ENCODE data around the gene LRSAM1.

LRSAM1 gene

DNA sequence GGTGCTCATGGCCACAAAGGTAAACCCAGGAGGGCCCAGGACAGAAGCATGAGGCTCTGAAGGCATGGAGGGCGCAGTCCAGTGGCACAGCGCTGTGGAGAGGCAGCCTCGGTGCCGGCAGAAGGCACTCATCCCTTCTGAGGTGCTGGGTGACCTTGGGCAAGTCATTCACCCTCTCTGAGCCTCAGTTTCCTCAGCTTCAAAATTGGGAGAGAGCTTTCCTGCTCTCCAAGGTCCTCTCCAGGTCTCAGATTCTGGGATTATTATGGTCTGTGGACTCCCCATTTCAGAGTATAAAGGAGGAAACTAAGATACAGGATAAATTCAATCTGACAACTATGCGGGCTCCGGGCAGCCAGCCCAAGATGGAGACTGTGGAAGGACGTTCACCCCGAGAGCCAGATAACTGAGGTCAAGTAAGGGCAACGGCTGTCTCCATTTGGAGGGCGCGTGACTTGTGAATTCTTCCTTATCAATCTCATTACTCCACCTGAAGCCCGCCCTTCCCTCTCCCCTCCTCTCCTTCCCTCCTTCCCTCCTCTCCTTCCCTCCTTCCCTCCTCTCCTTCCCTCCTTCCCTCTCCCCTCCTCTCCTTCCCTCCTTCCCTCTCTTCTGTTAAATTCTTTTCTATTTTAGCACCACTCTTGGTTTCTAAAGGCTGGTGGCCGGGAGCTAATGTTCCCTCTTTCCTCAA lies 58.1 kb downstream of the LRSAM1 start:
- Histone ChIP-seq H2AFZ (ENCODE audit: low read depth, low read length) (no peak overlapping the region), H3K4me1 (ENCODE audit: insufficient read depth, low read length) (no peaks in the 10 kb centered on the region), H3K27me3 (ENCODE audit: insufficient read depth, low read length) (no peaks in the 10 kb centered on the region), H3K36me3 (ENCODE audit: insufficient read depth, low read length) (peaks cover 21% of the 10 kb centered on the region), H3K9me3 (ENCODE audit: low read length) (no peaks in the 10 kb centered on the region), H3K4me3 (ENCODE audit: low read length) (no peak overlapping the region)

DNA sequence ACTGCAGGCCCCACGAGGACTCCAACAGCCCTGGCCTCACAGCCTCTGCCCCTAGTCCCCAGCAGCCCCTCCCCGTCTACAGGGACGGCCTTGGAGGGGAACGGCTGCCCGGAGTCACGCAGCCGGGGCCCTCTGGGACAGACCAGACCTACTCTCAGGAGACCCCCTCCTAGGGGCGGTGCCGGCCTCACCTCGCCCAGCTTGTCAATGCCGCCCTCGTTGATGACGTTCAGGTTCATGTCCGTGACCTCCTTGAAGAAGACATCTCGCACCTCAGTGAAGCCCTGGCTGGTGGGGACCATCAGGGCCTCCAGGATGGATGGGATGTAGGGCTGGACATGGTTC lies 58.6 kb downstream of the LRSAM1 start:
- H3K9me3 ChIP-seq (ENCODE audit: low read length): no peaks in the 10 kb centered on the region
- no peaks in the 10 kb centered on the region for H3K27me3 ChIP-seq (ENCODE audit: insufficient read depth, low read length)
- no peaks in the 10 kb centered on the region for H3K4me1 ChIP-seq (ENCODE audit: insufficient read depth, low read length)
- H2AFZ ChIP-seq (ENCODE audit: low read depth, low read length): no peak overlapping the region
- peaks cover 20% of the 10 kb centered on the region for H3K36me3 ChIP-seq (ENCODE audit: insufficient read depth, low read length)
- H3K4me3 ChIP-seq (ENCODE audit: low read length): no peak overlapping the region

DNA sequence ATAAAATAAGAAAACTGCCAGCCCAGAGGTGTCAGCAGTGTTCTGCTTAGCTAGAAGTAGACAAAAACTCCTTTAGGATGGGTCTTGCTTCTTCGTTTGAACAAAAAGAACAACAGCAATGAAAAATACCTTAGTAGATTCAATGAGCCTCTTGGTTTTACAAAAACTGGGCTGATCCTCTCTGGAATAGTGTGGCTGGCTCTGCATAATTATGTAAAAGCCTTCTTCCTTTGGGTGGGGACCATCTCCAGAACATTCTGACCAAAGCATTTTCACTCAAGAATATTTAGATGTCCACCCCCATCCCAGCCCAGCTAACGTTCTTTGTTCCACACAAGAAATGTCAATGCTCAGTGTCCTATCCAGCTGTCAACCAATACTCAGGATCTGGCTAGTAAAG lies 63.2 kb downstream of the LRSAM1 start:
- H3K27me3 ChIP-seq (ENCODE audit: insufficient read depth, low read length): no peaks in the 10 kb centered on the region
- H3K36me3 ChIP-seq (ENCODE audit: insufficient read depth, low read length): peaks cover 14% of the 10 kb centered on the region
- H3K4me1 ChIP-seq (ENCODE audit: insufficient read depth, low read length): no peaks in the 10 kb centered on the region
- H3K9me3 ChIP-seq (ENCODE audit: low read length): no peaks in the 10 kb centered on the region
- no peak overlapping the region for H3K4me3 ChIP-seq (ENCODE audit: low read length)
- H2AFZ ChIP-seq (ENCODE audit: low read depth, low read length): no peak overlapping the region

DNA sequence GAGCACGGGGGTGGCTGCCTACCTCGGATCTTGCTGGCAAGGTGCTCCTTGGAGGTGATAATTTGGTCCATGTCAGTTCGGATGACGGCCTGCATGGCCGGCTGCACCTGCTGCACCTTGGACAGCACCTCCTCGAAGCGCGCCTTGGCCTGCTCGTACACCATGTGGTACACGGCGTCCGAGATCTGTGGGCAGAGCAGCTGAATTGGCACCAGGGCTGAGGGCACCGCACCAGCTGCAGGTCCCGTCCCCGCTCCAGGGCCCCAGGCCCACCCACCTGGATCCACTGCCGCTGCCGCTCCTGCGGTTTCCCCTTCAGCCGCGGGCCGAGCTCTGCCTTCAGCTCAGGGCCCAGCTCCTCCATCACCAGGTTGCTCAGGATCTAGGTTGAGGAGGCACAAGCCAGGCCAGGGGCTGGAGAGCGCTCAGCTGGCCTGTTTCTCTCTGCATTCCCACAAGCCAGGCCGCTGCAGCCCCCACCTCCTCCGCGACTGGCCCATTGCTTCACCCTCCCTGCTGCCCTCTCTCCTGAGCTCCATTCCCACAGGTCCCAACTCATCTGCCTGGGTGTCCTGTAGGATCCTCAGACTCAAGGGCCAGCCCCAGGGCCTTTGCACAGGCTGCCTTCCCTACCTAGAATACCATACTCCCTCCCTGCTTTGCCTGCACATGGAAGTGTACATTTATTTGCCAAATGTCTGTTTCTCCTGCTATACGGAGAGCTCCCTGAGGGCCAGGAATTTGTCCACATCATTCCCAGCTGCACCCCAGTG lies 65.7 kb downstream of the LRSAM1 start:
- H3K4me1 ChIP-seq (ENCODE audit: insufficient read depth, low read length): peaks cover 3% of the 10 kb centered on the region
- no peaks in the 10 kb centered on the region for H3K27me3 ChIP-seq (ENCODE audit: insufficient read depth, low read length)
- H3K36me3 ChIP-seq (ENCODE audit: insufficient read depth, low read length): peaks cover 15% of the 10 kb centered on the region
- no peaks in the 10 kb centered on the region for H3K9me3 ChIP-seq (ENCODE audit: low read length)
- H2AFZ ChIP-seq (ENCODE audit: low read depth, low read length): no peak overlapping the region
- no peak overlapping the region for H3K4me3 ChIP-seq (ENCODE audit: low read length)

DNA sequence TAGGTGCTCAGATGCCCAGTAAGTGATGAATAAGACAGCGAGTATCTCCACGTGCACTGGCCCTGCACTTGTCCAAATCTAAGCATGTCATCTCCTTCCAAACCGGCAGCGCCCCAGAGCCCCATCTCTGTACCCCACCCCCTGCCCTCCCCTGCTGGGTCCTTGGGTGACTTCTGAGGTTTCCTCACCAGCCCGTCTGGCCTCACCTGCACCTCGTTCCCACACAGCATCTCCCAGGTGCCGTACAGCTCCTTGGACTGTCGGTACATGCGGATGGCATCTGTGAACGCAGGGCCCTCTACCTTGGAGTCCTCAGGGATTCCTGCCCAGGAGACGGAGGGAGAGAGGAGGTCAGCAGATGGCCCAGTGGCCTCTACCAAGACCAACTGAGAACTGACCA lies 66.3 kb downstream of the LRSAM1 start:
- Histone ChIP-seq H3K9me3 (ENCODE audit: low read length) (peaks cover 2% of the 10 kb centered on the region), H2AFZ (ENCODE audit: low read depth, low read length) (no peak overlapping the region), H3K4me3 (ENCODE audit: low read length) (no peak overlapping the region), H3K4me1 (ENCODE audit: insufficient read depth, low read length) (peaks cover 3% of the 10 kb centered on the region), H3K36me3 (ENCODE audit: insufficient read depth, low read length) (peaks cover 17% of the 10 kb centered on the region), H3K27me3 (ENCODE audit: insufficient read depth, low read length) (no peaks in the 10 kb centered on the region)

DNA sequence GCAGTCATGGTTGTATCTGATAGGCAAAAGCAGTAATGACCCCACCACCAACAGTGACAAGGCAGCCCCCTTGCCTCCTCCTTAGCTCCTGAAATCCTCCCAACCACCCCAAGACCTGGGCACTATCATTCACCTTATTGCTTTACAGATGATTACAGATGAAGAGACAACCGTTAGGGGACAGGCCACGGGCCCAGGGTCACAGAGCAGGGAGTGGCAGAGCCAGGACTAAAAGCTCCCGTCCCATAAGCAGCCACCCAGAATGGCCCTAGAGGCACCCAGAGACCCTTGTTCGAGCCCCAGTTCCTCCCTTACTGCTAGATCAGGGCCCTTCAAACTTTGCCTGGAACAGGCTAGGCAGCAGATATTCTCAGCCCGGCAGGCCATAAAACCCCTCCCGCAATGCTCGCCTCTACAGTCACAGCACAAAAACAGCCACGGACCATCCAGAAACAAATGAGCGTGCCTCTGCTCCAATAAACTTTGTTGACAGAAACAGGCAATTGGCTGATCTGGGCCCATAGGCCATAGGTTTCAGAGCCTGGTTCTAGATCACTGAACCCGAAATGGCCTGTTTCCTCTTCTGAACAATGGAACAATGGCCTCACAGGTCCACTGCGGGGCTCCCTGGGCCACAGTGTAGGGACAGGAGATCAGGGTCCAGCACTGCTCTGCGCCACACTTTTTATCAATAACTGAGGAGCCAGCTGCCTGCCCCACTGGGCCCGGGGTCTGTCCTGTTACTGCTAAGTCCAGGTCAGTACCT lies 67.0 kb downstream of the LRSAM1 start:
- peaks cover 19% of the 10 kb centered on the region for H3K36me3 ChIP-seq (ENCODE audit: insufficient read depth, low read length)
- H3K4me1 ChIP-seq (ENCODE audit: insufficient read depth, low read length): peaks cover 3% of the 10 kb centered on the region
- H2AFZ ChIP-seq (ENCODE audit: low read depth, low read length): no peak overlapping the region
- H3K4me3 ChIP-seq (ENCODE audit: low read length): no peak overlapping the region
- H3K9me3 ChIP-seq (ENCODE audit: low read length): peaks cover 6% of the 10 kb centered on the region
- H3K27me3 ChIP-seq (ENCODE audit: insufficient read depth, low read length): no peaks in the 10 kb centered on the region

DNA sequence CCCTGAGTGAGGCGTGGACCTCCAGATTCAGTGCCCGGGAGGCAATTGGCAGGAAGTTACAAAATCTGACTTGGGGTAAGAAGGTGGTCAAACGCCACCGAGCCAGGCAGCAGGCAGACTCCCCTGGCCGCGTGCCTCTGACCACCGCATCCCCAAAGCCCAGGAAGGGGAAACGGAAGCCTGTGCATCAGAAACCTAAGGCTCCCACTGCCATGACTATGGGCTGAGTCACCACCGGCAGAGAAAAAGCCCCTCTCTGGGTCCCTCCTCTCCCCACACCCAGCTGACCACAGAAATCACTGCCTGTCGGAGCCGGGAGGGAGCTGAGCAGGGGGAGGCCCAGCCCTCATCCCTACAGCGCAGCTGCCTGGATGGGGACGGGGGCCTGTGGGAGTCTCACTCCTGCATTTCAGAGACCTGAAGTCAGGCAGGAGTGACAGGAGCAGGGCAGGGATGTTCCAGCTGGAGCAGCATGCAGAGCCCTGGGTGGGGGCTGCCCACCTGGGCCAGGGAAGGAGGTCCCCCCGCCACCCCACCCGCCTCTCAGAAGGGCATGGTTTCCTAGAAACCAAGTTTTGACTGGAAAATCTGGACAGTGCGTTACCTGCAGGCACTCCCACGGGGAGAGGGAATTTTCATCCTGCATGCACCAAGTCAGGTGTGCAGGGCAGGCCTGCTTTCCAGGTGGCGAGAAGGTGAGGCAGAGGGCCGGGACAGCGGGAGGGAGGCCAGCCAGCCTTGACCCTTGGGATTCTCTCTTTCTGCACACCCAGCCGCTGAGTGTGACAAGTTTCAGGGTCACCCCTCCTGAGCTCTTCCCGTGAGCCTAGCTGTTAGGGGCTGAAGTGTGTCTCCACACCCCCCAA lies 68.2 kb downstream of the LRSAM1 start:
- H3K36me3 ChIP-seq (ENCODE audit: insufficient read depth, low read length): peaks cover 27% of the 10 kb centered on the region
- H3K4me3 ChIP-seq (ENCODE audit: low read length): no peak overlapping the region
- H3K9me3 ChIP-seq (ENCODE audit: low read length): peaks cover 18% of the 10 kb centered on the region
- no peaks in the 10 kb centered on the region for H3K27me3 ChIP-seq (ENCODE audit: insufficient read depth, low read length)
- H3K4me1 ChIP-seq (ENCODE audit: insufficient read depth, low read length): peaks cover 3% of the 10 kb centered on the region
- no peak overlapping the region for H2AFZ ChIP-seq (ENCODE audit: low read depth, low read length)

DNA sequence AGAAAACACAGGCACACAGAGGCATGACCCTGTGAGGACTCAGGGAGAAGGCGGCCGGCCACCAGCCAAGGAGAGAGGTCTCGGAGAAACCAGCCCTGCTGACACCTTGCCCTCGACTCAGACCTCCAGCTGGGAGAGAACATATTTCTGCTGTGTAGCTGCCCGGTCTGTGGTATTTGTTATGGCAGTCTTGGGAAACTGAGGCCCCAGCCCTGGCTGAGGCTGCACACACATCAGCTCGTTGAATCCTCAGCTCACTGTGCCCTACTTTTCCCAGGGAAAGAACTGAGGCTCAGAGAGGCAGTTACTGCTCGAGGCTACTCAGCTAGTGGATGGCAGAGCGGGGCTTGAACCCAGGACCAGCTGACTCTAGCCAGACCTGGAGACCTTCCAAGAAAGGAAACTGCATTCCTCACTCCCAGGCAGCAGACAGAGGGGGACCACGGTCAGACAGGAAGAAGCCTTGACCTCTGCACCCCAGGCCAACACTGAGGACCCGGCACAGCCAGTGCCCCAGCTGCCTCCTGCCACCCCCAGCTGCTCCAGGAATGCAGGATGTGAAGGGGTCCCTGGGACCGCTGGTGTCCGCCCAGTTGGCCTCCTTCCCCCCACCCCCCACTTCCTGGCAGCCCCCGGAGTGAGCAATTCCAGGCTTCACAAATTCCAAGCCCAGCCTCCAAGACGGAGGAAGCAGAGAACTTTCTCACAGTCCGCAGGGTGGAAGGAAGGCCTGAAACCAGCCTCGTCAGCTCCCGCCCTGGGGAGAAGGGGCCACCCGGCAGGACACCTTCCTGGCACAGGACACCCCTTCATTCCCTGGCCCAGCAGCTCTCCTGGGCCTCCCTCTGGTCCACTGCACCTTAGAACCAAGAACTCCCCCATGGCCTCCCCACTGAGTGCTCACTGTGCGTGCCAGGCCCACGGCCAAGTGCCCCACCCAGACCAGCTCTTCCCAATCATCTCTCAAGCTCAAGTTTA lies 69.9 kb downstream of the LRSAM1 start:
- Histone ChIP-seq H2AFZ (ENCODE audit: low read depth, low read length) (no peak overlapping the region), H3K36me3 (ENCODE audit: insufficient read depth, low read length) (peaks cover 32% of the 10 kb centered on the region), H3K9me3 (ENCODE audit: low read length) (peaks cover 32% of the 10 kb centered on the region), H3K27me3 (ENCODE audit: insufficient read depth, low read length) (no peaks in the 10 kb centered on the region), H3K4me3 (ENCODE audit: low read length) (no peak overlapping the region), H3K4me1 (ENCODE audit: insufficient read depth, low read length) (peaks cover 3% of the 10 kb centered on the region)

DNA sequence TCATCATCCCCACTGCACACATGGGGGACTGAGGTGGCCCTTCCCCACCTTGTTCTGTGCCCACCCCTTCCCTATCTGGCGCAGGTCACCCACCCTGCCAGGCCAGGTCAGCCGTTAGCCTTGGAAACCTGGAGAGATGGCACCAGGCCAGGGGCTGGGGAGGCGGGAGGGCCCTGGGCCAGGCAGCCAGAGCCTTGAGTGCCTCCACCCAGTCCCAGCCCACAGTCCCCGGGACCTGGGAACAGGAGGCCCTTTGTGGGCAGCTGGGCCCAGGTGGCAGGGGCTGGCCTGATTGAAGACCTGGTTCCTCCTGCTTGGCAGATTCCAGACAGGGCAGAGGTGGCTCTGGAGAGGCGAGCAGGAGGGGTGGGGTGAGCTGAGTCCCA lies 70.6 kb downstream of the LRSAM1 start:
- no peak overlapping the region for H3K4me3 ChIP-seq (ENCODE audit: low read length)
- H3K36me3 ChIP-seq (ENCODE audit: insufficient read depth, low read length): peaks cover 29% of the 10 kb centered on the region
- no peaks in the 10 kb centered on the region for H3K27me3 ChIP-seq (ENCODE audit: insufficient read depth, low read length)
- no peak overlapping the region for H2AFZ ChIP-seq (ENCODE audit: low read depth, low read length)
- peaks cover 36% of the 10 kb centered on the region for H3K9me3 ChIP-seq (ENCODE audit: low read length)
- H3K4me1 ChIP-seq (ENCODE audit: insufficient read depth, low read length): peaks cover 3% of the 10 kb centered on the region

DNA sequence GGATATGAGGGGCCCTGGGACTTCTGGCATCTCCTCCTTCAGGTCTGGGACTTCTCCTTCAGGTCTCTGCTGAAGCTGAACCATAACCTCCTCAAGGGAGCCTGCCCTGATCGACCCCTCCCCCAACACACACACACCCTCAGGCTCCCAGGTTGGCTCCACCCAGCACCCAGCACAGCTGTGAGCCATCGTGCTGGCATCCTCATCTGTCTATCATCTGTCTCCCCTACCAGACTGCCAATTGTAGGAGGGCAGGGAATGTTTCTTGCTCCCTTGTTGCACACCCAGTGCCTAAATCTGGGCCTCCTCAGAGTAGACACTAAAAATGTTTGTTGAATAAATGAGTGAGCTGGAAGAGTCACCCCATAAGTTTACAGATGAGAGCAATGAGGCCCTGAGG lies 71.4 kb downstream of the LRSAM1 start:
- Histone ChIP-seq H3K36me3 (ENCODE audit: insufficient read depth, low read length) (peaks cover 26% of the 10 kb centered on the region), H3K4me3 (ENCODE audit: low read length) (no peak overlapping the region)

DNA sequence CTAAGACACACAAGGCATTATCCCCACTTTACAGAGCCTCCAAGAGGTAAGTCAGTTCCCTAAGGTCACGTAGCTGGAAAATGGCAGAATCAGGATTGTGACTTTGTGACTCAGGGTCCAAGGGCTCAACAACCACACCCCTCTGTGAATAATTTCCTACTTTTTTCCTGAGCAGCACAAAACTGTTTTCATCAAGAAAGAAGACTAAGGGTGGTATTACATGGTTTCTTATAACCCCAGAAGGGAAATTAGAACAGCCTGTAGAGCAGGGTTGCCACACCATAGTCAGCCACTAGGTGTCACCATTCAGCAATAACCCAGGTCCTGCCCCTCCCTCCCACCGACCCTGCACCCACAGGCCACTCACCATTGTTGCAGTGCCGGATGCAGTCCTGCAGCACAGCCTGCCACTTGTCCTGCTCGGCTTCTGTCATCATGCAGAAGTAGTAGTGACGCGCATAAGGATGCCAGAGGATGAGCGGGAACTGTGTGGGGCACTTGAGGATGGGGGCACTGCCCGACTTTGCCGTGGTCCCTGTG lies 72.1 kb downstream of the LRSAM1 start:
- H3K4me1 ChIP-seq (ENCODE audit: insufficient read depth, low read length): peaks cover 9% of the 10 kb centered on the region
- H3K27me3 ChIP-seq (ENCODE audit: insufficient read depth, low read length): no peaks in the 10 kb centered on the region
- no peak overlapping the region for H3K4me3 ChIP-seq (ENCODE audit: low read length)
- H3K36me3 ChIP-seq (ENCODE audit: insufficient read depth, low read length): peaks cover 26% of the 10 kb centered on the region
- no peak overlapping the region for H2AFZ ChIP-seq (ENCODE audit: low read depth, low read length)
- H3K9me3 ChIP-seq (ENCODE audit: low read length): peaks cover 36% of the 10 kb centered on the region

More for the DNA sequence above, 71.4 kb downstream of the LRSAM1 start:
- Histone ChIP-seq H2AFZ (ENCODE audit: low read depth, low read length) (no peak overlapping the region), H3K4me1 (ENCODE audit: insufficient read depth, low read length) (peaks cover 3% of the 10 kb centered on the region), H3K9me3 (ENCODE audit: low read length) (peaks cover 36% of the 10 kb centered on the region), H3K27me3 (ENCODE audit: insufficient read depth, low read length) (no peaks in the 10 kb centered on the region)
